GM20431 (cell line): ENCODE results near the gene COL5A2.

Source experiments
- in situ Hi-C: fragments of 300-500 bp; cut with MseI, MboI; formaldehyde crosslinking; loops from one replicate; pipeline ENCODE4 v1.15.0; 2020; ENCODE audit warnings: low sequenced_read_pairs; ENCODE audit not compliant: unreplicated experiment

Gene COL5A2

DNA sequence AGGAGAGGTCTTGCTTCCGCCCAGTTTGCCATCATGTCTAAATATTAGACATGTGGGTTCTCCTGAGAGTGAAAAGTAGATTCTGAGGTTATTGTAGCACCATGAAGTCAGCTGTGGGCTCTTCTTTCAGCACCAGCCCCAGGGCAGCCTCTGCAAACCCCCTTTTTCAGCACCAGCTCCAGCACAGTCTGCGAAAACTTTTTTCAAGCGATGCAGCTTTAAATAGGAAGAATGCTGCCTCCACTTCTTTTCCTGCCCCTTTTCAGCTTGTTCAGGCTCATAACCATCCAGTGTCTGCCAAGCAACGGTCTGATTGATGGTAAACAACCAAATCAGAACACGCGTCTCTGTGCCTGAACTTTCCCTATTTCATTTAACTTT, at the start of gene COL5A2:
TSS of gene COL5A2 (minus strand) at position 192 of the 381 bp plus-strand sequence. CDS start at position 35, 157 bp downstream.
- in situ Hi-C loops = no loop called here

- in situ Hi-C loops = no loop called here
These were observed 46.5 kb upstream of the COL5A2 start for GRCh38 chr2:189226017-189226416.

GRCh38 chr2:189225032-189225431, 45.5 kb upstream of the COL5A2 start:
- in situ Hi-C loops = no loop called here

- in situ Hi-C loops = no loop called here
These were observed 43.0 kb upstream of the COL5A2 start for GRCh38 chr2:189222468-189223105.

DNA sequence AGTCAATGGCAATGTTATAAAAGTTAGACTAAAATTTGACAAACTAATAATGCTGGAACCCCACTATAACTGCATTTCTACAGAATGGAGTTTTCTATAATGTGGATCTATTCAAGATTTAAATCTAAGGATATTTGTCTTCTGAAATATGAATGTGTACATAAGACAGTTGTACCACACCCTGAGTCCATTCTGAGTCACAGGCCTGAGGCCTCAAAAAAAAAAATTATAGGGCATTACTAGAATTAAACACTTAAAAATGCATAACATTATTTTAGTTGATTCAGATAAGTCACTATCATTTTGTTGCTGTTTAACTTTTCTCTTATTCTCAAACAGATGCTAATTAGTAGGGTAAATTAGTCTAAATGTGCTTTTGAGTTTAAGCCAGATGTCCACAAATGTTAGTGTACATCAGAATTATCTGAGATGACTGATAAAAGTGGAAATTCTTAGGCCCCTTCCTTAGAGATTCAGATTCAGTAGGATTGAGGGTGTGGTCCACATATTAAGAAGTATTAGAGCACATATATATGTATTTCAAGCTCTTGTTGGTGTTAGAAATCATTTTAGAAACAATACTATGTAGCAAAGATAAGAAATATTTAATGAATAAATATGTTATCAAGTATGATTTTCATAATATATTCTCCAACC, 42.4 kb upstream of the COL5A2 start:
- in situ Hi-C loops = no loop called here

GRCh38 chr2:189218236-189218635, 38.7 kb upstream of the COL5A2 start:
- in situ Hi-C loops = no loop called here

- in situ Hi-C loops = no loop called here
These were observed 38.0 kb upstream of the COL5A2 start for GRCh38 chr2:189217541-189217940.

- in situ Hi-C loops = no loop called here
These were observed 37.5 kb upstream of the COL5A2 start for GRCh38 chr2:189217051-189217450.

DNA sequence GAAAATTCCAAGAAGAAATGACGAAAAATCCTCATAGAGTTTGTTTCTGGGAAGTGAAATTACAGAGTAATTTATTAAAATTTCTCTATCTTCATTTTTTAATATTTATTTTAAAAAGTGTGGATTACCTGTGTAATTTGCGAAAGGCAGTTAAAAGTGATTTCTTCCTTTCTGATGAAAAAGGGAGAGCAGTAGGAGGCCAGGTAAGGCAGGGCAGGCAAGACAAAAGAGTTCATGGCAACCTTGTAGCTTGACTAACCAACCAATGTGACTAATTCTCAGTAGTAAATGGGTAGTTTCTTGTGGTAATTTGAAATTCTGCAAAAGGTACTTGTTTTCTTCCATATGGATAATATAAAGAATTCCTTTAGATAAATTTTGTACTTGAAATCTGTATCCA, 34.9 kb upstream of the COL5A2 start:
- in situ Hi-C loops = no loop called here

GRCh38 chr2:189213250-189213649, 33.7 kb upstream of the COL5A2 start:
- in situ Hi-C loops = no loop called here

DNA sequence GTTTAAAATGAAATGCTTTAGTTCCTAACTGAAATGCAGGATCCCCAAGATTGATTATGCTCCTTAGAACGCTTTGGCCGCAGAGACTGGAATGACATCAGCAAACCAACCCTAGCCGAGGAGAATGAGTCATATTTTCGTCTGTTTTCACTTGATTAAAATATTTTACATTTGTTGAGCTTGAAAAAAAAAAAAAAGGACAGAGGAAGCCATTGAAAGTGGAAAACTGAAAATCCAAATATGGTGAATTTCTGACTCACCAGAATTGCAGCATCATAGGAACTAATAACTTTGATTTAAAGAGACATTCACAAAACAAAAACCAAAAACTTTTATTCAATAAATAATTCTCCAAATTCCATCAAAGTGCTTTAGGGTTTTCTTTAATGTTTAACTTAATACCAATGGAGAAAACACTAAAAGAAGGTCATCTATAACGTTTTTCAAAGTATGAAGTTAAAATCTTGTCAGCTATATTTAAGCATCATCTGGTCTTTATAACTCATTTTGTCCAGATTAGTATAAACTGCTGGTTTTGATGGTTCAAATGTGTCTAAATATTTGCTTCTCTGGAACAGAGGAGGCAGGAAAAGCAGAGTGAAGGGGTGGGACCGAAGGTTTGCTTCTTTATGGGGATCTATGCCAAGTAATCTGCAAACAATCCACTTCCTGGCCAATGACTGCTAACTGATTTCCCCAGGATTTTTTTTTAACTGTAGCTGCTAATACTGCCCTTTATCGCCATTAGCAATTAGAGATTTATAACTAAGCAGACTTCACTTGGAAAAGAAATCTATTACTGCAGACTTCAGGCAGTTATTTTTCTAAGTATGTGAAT, 30.9 kb upstream of the COL5A2 start:
- in situ Hi-C loops = no loop called here

- in situ Hi-C loops = no loop called here
These were observed 28.7 kb upstream of the COL5A2 start for GRCh38 chr2:189208254-189208653.

- in situ Hi-C loops = no loop called here
These were observed 24.9 kb upstream of the COL5A2 start for GRCh38 chr2:189204322-189204941.

DNA sequence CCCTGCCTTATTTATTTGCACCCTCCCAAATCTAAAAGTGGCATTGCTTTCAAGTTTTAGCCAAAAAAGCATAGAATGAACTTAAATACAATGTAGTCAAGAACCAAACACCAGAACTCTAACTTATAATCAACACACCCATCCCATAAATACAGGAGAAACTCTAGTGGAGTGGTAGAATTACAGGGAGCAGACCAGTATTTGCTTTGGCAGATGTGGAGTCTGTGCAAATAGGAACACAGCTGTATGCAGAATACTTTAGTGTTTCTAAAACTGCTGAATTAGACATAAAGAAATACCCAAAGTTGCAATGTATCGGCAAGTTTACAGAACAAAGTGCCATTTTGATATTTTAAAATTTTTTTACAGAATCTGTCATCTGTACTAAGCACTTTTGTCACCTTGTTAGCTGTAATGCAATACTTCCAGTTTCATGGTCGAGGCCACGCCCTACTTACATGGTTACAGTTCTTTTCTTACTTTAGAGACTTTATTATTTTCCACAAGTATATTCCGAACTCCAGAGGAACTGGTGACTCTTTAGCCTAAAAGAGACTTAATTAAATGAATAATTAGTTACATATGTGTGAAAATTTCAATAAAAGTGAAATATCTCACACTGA, 23.7 kb upstream of the COL5A2 start:
- in situ Hi-C loops = no loop called here

DNA sequence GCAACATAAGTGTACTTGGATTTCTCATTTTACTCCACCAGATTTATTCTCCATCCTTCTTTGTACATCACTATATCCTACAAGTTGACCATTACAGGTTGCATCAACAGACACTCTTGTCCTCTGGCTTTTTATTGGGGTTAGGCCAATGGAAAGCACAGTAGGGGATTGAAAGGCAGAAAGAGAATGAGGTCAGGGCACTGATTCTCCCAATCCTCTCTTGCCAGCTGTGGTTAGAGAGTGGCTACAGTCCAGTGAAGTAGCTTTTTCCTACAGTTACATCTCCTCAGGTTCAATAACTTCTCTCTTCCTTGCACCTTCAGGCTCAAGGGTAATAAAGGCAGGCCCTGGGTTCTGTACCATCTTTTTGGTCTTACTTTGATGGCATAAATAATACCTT, 20.2 kb upstream of the COL5A2 start:
- in situ Hi-C loops = no loop called here

DNA sequence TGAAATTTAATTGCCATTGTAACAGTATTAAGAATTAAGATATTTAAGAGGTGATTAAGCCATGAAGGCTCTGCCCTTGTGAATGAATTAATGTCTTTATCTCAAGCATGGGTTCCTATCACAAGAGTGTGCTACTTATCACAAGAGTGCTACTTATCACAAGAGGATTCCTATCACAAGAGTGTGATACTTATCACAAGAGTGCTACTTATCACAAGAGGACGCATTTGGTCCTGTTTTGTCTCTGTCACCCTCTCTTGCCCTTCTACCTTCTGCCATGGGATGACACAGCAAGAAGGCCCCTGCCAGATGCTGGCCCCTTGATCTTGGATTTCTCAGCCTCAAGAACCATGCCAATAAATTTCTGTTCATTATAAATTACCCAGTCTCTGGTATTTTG, 13.2 kb upstream of the COL5A2 start:
- in situ Hi-C loops = no loop called here

DNA sequence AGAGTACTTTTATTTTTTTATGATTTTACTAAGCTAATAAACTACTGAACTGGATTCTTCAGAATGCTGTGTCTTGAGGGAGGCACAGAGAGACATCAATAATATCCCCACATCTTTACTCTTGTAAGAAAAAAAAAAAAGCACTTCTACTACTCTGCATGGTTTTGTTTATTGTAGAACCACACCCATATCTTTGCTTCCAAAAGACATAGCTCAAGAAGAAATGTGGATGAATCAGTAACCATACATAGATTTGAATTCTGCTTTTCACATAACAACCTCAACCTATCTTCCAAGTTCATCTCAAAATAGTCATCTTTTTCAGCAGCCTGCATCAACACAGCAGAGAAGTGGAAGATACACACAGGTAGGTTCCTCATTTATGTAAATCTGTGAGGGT, 12.2 kb upstream of the COL5A2 start:
- in situ Hi-C loops = no loop called here

- in situ Hi-C loops = no loop called here
These were observed 11.1 kb upstream of the COL5A2 start for GRCh38 chr2:189190685-189191084.

DNA sequence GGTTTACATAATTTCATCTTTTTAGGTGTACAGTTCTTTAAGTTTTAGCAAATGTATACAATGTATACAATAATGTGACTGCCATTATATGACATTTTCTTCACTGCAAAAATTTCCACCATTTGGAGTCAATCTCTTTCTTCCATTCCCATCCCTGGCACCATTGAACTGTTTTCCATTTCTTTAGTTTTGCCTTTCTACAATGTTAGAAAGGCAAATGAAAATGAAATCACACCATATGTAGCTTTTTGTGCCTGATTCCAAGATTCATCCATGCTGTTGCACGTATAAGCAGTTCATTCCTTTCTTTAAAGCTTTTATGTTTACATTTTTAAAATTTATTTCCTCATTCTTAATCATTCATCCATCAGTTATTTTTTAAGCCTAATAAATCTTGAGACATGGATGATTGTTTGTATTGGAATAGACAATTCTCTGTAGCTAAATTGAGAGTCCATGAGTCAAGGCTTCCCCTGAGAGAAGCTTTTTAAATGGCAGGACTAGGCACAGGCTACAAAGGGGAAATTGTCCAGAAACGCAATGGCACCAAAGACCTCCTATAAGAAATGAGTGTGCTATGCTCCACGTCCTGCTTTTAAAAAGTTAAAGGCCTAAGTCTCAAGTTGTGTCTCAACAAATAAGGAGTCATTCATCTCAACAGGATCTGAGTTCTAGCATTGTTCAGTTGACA, 8.7 kb upstream of the COL5A2 start:
- in situ Hi-C loops = no loop called here

- in situ Hi-C loops = no loop called here
These were observed 3.6 kb upstream of the COL5A2 start for GRCh38 chr2:189183170-189183569.
